ENCODE data around the gene NR1H4. TPM values are rescaled to one million over a fixed set of nuclear protein-coding genes. Genes with fewer than 3 reads are reported as not detected.
"Not testable (repeated sequence)": the region's sequence is repeated elsewhere in the genome, so short reads cannot be mapped to it uniquely, and the experiment has no call there.

Gene NR1H4
- total RNA-seq, 1 donor from 2014 or later = not detected

GRCh38 chr12:100601626-100602025 is 128.0 kb downstream of the NR1H4 start:
- TF ChIP-seq EZH2 (IDR thresholded peaks at IDR 0.05; ENCODE audit: insufficient read depth, low read length) (no peak), CTCF (IDR thresholded peaks at IDR 0.05; ENCODE audit: insufficient read depth, low read depth, low read length) (no peak)
- H3K9me3 ChIP-seq (ENCODE audit: insufficient read depth, low read depth, low read length) = no peaks in the 10 kb centered on the region
- no peak overlapping the region for H3K4me3 ChIP-seq (ENCODE audit: insufficient read depth, low read depth, low read length)
- H3K27me3 ChIP-seq (ENCODE audit: insufficient read depth, low read length) = no peaks in the 10 kb centered on the region
- H3K79me2 ChIP-seq (ENCODE audit: insufficient read depth, low read length) = no peaks in the 10 kb centered on the region
- no peak overlapping the region for H3K27ac ChIP-seq (ENCODE audit: low read depth, low read length)
- FAIRE-seq = no peak
- no peak overlapping the region for H3K4me2 ChIP-seq (ENCODE audit: low read length)
- no peak overlapping the region for H3K9ac ChIP-seq (ENCODE audit: low read length)
- no peaks in the 10 kb centered on the region for H3K4me1 Mint-ChIP-seq (ENCODE audit: low read depth, unreplicated experiment)
- no peaks in the 10 kb centered on the region for H3K36me3 Mint-ChIP-seq (ENCODE audit: low read depth, unreplicated experiment)
- H3K4me1 ChIP-seq (ENCODE audit: insufficient read depth, low read length) = no peaks in the 10 kb centered on the region
- no peak overlapping the region for H3K4me3 Mint-ChIP-seq (ENCODE audit: unreplicated experiment)
- peaks cover 2% of the 10 kb centered on the region for H3K9me3 Mint-ChIP-seq (ENCODE audit: unreplicated experiment)
- DNase-seq (ENCODE audit: low read depth) = no peak
- peaks cover 5% of the 10 kb centered on the region for H3K36me3 ChIP-seq (ENCODE audit: insufficient read depth, low read length)
- no peak overlapping the region for H2AFZ ChIP-seq (ENCODE audit: low read depth, low read length)
- H4K20me1 ChIP-seq (ENCODE audit: insufficient read depth, low read length) = no peaks in the 10 kb centered on the region
- no peaks in the 10 kb centered on the region for H3K27me3 Mint-ChIP-seq (ENCODE audit: low read depth, unreplicated experiment)
- no peak overlapping the region for H3K27ac Mint-ChIP-seq (ENCODE audit: unreplicated experiment)

- H3K36me3 ChIP-seq (ENCODE audit: insufficient read depth, low read length); H3K4me2 ChIP-seq (ENCODE audit: low read length); H3K27me3 Mint-ChIP-seq (ENCODE audit: low read depth, unreplicated experiment); H3K9ac ChIP-seq (ENCODE audit: low read length); H3K27ac ChIP-seq (ENCODE audit: low read depth, low read length); H3K79me2 ChIP-seq (ENCODE audit: insufficient read depth, low read length); H3K27ac Mint-ChIP-seq (ENCODE audit: unreplicated experiment); H3K9me3 ChIP-seq (ENCODE audit: insufficient read depth, low read depth, low read length); H3K4me3 ChIP-seq (ENCODE audit: insufficient read depth, low read depth, low read length); DNase-seq (ENCODE audit: low read depth); H3K36me3 Mint-ChIP-seq (ENCODE audit: low read depth, unreplicated experiment); H4K20me1 ChIP-seq (ENCODE audit: insufficient read depth, low read length); H3K4me1 ChIP-seq (ENCODE audit: insufficient read depth, low read length); H2AFZ ChIP-seq (ENCODE audit: low read depth, low read length); H3K27me3 ChIP-seq (ENCODE audit: insufficient read depth, low read length); FAIRE-seq; H3K4me1 Mint-ChIP-seq (ENCODE audit: low read depth, unreplicated experiment); H3K9me3 Mint-ChIP-seq (ENCODE audit: unreplicated experiment); H3K4me3 Mint-ChIP-seq (ENCODE audit: unreplicated experiment): not testable (repeated sequence)
These were observed 129.3 kb downstream of the NR1H4 start for GRCh38 chr12:100602997-100603396.

GRCh38 chr12:100608776-100609175 is 135.1 kb downstream of the NR1H4 start:
- Histone ChIP-seq H4K20me1 (ENCODE audit: insufficient read depth, low read length) (no peaks in the 10 kb centered on the region), H3K9me3 (ENCODE audit: insufficient read depth, low read depth, low read length) (no peaks in the 10 kb centered on the region), H3K4me2 (ENCODE audit: low read length) (no peak overlapping the region), H3K36me3 (ENCODE audit: insufficient read depth, low read length) (peaks cover 2% of the 10 kb centered on the region), H3K4me3 (ENCODE audit: insufficient read depth, low read depth, low read length) (no peak overlapping the region), H3K27ac (ENCODE audit: low read depth, low read length) (no peak overlapping the region), H3K79me2 (ENCODE audit: insufficient read depth, low read length) (no peaks in the 10 kb centered on the region), H3K9ac (ENCODE audit: low read length) (no peak overlapping the region), H3K27me3 (ENCODE audit: insufficient read depth, low read length) (no peaks in the 10 kb centered on the region), H3K4me1 (ENCODE audit: insufficient read depth, low read length) (no peaks in the 10 kb centered on the region), H2AFZ (ENCODE audit: low read depth, low read length) (no peak overlapping the region)
- Mint-ChIP-seq H3K4me1 (ENCODE audit: low read depth, unreplicated experiment) (no peaks in the 10 kb centered on the region), H3K27ac (ENCODE audit: unreplicated experiment) (no peak overlapping the region), H3K36me3 (ENCODE audit: low read depth, unreplicated experiment) (peaks cover 3% of the 10 kb centered on the region), H3K9me3 (ENCODE audit: unreplicated experiment) (peaks cover 2% of the 10 kb centered on the region), H3K27me3 (ENCODE audit: low read depth, unreplicated experiment) (no peaks in the 10 kb centered on the region), H3K4me3 (ENCODE audit: unreplicated experiment) (no peak overlapping the region)
- DNase-seq (ENCODE audit: low read depth) = no peak
- FAIRE-seq = no peak
- no peak for TF ChIP-seq EZH2 (IDR thresholded peaks at IDR 0.05; ENCODE audit: insufficient read depth, low read length)
- no peak for TF ChIP-seq CTCF (IDR thresholded peaks at IDR 0.05; ENCODE audit: insufficient read depth, low read depth, low read length)

All from astrocyte (in vitro differentiated cells and primary cell).